HK-2 (cell line): ENCODE data around the gene LPAR5.
"Not testable (repeated sequence)": the region's sequence is repeated elsewhere in the genome, so short reads cannot be mapped to it uniquely, and the experiment has no call there.

Experiments used
- DNase-seq: peaks from one replicate; pipeline ENCODE4 v3.0.0-alpha.2; 2018; ENCODE audit not compliant: unreplicated experiment

The LPAR5 gene

DNA sequence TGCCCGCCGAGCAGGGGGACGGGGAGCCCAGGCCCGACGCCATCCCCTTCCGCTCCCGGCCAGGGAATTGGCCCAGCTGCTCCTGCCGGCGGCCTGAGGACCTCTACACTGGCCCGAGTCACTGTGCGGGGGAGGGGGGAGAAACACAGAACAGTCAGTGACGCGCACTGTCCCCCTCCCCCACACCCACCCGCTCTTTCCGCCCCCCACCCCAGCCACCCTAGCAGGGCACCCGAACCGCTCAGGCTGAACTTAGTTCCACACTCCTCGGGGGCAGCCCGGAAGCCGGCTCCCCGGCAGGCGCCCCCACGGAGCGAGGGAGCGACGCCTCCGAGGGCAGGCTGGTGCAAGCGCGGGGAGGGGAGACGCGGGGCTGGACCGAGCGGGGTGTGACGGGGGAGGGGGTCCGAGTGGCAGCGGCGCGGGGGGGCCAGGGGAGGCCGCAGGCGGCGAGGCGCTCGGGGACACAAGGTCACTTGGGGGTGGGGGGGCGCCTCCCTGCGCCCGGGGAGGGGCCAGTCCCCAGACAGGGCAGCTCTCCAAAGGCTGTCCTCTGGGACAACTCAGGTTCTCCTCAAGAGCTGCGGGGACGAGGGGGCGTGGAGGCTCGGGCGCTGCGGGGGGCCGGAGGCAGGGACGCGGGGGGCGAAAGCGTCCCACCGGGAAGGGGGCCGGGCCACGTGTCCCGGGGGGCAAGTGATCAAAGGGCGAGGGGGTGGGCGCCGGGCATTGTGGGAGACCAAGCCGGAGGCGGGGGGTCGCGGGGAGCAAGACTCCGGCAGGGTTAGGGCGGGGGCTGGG, 29.2 kb downstream of the LPAR5 start:
- peak; percentile 70 for DNase-seq

DNA sequence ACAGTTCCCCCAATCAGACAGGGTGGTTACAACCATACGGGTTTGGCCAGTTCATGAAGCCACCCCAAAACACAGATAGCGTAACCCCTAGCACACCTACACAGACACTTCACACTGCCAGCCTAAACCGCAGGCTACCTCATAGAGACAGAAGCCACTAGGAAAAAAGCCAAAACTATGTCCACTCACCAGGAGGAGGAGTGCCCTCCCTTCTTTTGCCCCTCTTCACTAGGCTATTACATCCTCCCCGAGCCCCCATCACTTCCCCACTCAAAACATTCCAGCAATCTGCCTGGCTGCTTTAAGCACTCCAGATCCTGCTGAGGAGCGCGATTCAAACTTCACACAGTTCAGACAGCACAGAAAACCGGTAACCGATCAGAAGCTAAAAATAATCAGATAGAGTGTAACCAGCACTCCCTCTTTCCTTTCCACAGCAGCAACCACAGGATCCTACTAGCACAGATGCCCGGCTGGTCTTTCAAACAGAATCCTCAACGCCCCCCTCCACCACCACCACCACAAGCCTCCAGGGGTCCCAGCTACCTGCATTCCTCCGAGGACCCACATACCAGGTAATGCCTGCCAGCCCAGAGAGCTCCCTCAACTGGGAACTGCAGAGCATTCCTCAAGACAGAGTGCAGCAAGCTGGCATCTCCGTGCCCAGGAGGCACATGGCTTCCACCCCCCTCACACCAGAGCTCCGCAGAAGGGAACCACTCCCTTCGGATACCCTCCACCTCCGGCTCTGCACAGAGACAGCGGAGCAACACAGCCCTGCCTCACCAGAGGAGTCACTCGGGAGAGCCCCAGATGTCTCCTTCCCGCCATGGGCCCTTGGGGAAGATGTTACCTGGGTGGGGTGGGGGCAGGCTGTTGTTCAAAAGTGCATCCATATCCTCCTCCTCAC, 30.1 kb downstream of the LPAR5 start:
- no peak for DNase-seq

DNA sequence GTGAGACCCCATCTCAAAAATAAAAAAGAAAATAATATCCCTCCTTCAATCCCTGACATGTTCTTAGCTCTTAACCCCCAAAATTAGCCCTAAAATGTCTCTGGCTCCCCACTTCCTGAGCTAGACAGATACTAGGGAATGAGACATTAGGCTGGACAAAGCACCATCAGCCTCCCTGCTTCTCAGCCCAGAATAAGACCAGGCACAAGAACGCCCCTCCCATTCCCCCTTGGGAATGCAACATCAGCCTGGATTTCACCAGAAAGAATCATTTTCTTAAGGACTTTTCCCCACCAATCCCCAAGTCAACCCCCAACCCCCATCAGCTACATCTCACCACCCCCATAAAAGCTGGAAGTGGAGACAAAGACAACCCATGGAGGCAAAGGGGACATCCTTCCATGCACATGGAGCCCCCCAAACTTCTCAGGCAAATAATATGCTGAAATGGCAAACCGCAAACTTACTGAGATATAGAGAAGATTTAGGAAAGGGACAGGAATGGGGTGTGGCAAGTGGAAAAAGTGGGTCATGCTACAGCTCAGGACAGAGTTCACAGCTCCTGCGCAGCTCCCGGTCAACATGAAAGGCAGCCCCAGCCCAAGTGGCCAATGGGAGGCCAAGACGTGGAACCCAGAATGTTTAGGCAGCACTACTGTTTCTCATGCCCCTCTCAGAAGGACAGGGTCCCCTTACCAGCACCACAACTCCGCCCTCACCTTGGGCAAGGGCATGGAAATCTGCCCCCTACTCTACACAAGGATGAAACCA, 31.3 kb downstream of the LPAR5 start:
- no peak for DNase-seq

DNA sequence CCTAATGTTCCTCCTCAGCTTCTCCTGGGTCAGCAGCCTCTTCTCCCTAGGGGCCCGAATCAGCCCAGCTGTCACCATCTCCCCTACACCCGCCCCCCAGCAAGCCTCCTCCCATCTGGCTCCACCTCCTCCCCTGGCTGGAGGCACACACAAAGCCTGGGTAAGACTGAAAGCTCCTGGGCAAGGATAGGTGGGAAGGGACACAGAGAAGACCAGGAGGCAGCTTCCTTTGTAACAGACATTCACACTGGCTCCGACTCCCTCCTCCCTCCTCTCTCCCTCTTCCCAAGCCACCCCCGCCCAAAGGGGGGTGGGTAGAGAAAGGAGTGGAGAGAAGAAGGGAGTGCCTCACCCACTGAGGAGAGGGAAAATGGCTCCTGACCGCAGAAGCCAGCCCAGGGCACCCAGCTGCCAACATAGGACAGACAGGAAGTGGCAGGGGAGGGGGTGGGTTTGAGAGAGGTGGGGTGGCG, 32.6 kb downstream of the LPAR5 start:
- DNase-seq, result no peak

DNA sequence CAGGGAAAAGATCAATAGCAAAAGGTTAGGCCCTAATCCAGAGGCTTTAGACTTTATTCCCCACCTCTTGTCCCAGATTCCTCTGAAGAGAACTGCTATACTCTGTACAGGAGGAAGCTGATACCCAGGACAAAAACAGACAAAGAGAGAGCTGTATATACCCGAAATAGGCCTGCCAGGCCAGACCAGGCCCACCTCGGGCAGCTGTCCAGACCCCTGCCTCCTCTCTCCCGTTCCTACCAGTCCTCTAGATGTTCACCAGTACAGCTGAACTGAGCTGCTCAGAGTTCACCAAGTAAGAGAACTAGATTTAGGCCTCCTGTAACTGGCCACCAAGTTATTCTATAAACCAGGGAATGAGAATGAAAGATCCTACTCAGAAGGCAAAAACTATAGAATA, 33.2 kb downstream of the LPAR5 start:
- DNase-seq, result no peak

DNA sequence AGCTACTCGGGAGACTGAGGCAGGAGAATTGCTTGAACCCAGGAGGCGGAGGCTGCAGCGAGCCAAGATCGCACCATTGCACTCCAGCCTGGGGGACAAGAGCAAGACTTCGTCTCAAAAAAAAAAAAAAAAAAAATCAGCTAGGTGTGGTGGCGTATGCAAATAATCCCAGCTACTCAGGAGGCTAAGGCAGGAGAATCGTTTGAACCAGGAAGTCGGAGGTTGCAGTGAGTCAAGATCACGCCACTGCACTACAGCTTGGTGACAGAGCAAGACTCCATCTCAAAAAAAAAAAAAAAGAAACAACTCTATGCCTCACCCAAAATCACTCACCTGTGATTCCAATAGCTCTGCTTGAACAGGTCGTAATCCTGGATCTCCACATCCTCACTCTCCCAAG, 40.1 kb downstream of the LPAR5 start:
- DNase-seq, result not testable (repeated sequence)

DNA sequence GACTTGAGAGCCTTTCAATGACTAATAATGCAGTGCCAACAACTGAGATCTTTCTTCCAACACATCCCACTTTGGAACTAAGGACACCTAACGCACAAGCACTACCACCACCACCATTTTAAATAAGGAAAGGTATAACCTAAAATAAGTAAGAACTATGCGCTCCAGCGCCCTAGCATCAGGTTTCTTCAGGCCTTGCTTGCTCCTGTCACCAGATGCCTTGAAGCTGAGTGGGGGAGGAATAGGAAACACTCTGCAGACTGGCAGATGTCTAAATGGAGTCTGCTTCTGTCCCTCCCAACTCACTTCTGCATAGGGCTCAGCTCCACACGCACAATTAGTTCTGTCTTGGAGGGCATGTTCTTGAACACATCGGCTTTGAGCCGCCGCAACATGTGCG, 43.7 kb downstream of the LPAR5 start:
- DNase-seq, result no peak

DNA sequence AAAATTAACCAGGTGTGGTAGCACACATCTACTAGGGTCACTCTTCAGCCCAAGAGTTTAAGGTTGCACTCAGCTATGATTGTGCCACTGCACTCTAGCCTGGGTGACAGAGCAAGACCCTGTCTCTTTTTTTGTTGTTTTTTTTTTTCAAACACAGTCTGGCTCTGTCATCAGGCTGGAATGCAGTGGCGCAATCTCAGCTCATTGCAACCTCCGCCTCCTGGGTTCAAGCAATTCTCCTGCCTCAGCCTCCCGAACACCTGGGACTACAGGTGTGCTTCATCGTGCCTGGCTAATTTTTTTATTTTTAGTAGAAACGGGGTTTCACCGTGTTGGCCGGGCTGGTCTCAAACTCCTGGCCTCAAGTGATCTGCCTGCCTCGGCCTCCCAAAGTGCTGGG, 49.2 kb downstream of the LPAR5 start:
- not testable (repeated sequence) for DNase-seq

DNA sequence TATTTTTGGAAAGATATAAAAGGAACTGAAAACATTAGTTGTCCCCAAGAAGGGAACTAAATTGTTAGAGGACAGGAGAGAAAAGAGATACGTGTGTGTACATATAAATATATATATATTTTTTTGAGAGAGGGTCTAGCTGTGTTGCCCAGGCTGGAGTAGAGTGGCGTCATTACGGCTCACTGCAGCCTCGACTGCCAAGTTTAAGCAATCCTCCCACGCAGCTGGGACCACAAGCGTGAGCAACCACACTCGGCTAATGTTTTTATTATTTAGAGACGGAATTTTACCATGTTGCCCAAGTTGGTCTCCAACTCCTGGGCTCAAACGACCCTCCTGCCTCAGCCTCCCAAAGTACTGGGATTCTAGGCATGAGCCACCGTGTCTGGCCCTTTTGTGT, 51.5 kb downstream of the LPAR5 start:
- no peak for DNase-seq

DNA sequence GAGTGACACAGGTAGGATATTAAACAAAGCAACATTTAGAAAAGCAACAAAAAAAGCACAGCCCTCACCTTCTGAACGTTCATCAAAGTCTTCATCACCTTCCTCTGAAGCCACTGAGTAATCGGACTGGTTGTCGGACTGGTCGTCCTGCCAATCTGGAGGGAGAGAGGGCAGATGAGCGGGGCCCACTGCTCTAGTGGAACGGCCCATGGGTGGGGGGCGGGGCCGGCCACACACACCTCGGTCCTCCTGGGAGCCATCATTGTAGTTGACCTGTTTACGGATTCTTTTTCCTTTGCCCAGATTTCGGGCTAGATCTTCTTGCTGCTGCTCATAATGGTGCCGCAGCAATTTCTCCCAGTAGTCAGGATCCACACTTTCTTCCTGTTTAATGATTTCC, 52.8 kb downstream of the LPAR5 start:
- DNase-seq, result no peak

DNA sequence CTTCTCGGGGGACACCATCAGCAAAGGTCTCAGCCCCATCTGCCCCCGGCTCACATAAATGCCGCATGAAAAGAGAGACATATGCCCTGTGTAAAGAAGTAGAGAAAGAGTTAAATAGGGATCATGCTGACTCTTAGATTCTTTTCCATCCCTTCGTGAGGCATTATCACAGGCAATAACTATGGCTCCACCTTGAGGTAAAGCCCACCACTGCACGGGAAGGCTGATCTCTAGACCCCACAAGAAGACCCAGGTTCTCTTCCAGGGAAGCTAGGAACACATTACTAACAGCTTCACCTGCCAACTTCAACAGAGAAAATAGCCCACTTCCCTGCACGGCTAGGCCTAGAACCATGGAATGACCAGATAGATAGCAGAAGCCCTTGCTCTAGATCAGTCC, 53.6 kb downstream of the LPAR5 start:
- DNase-seq, result no peak

DNA sequence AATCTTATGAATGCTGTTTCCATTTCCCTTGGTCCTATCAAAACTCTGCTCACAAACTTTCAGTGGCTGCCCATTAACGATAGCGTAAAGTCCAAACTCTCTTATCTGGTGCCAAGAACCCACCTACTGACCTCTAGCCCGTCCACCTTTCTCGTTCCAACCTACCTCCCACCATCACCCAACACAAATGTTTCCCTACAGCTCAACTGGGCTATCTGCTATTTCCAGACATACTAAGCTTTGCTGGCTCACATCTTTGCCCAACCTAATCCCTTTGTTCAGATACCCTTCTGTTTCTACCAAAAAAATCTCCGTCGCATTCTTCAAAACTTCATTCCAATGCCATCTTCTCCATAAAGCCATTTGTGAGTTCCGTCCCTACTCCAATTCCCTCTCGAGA, 60.1 kb downstream of the LPAR5 start:
- DNase-seq, result no peak

DNA sequence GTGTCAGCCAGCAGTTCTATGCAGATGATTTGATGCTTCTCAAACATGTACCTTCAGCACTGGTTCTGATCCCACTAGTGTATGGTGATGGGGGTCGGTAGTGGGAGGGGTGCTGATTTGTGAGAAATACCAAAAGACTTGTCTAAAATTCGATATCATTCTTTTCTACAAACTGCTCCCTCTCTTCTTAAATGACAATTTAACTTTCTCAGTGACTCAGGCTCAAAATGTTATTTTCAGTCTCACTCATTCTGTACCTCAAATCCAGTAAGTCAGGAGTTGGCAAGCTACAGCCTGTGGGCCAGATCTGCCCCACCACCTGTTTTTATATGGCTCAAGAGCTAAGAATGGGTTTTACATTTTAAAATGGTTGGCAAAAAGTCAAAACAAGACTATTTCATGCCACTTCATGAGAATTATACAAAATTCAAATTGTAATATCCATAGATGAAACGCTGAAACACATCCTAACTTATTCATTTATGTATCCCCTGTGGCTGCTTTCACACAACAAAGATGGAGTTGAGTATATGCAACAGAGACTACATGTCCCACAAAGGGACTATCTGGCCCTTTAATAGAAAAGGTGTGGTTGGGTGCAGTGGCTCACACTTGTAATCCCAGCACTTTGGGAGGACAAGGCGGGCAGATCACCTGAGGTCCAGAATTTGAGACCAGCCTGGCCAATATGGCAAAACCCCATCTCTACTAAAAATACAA, 61.0 kb downstream of the LPAR5 start:
- no peak for DNase-seq

DNA sequence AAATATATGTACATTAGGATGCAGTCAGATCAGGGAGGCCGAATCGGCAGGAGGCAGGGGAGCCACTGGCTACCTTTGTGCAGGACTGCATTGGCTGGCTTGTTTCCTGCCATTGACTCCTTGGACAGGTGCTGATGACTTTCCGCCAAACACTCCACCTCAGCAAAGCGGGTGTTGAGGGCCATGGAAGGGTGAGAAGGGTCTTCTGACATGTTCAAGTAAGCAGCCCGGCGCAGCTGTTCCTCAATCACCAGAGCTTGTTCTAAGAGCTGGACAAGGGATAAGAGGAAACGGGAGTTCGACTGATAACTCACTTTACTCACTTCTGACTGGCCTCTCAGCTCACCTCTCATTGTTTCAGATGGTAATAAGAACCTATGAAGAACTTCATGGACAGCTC, 62.8 kb downstream of the LPAR5 start:
- DNase-seq, result no peak

DNA sequence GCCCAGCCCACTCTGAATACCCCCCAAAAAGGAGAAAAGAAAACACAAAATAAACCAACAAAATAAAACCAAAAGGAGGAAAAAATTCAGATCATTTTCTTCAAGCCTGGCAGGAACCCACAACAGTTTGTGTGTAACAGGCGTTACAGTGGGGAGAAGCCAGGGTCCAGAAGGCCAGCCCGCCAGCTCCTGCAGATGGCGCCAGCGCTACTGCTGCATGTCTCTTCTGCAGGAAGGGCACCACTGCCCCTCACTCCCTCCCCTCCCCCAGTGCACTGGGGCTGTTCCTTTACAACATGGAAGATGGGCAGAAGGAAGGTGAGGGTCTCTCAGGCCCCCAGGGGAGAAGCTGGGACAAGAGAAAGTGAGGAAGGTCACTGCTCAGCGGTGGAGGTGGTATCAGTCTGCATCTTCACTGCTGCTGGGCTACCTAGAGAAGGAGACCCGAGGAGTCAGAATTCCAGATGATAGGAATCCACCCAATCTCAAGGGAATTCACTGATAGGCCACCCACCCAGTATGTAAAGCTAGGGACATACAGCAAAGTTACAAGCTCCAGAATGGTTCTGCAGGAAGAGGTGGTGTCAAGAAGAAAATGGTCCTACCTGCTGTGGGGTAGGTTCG, 65.4 kb downstream of the LPAR5 start:
- DNase-seq, result peak; percentile 59

DNA sequence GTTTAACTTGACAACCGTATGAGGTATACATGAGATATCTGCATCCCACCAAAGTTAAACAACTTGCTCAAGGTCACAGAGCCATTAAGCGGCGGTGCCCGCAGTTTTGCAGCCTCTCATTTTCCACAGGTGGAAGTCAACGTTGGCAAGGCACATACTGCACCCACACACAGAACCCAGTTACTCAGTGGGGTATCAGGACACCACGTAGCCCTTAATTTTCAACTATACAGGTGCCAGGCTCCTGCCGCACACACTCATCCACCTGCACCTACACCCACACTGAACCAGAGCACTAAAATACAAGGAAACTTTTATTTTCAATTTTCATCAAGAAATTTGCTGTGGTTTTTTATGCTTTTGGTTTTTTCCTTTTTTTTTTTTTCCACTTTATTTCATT, 66.0 kb downstream of the LPAR5 start:
- no peak for DNase-seq

DNA sequence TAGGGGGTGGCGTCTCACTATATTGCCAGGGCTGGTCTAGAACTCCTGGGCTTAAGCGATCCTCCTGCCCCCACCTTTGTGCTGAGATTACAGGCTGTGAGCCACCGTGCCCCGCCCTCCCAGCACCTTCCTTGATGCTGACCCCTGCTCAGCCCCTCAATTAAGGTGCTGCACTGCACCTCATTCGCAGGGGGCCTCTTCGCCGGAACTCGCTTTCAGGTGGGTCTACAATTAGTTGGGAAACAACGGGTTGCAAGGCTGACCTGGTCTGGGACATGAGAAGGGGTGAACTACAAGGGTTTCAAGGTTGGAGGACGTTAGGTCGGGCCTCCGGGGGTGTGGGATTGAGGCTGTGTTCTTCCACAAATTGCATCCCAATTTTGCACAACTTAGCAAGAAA, 66.4 kb downstream of the LPAR5 start:
- DNase-seq, result no peak
